HFF-Myc (cell line): Measurements from ENCODE around the gene KIF22.

Experiments used
- DNase-seq: peaks from one replicate; pipeline ENCODE4 v3.0.0-alpha.2; 2011; ENCODE audit warnings: low read depth; ENCODE audit errors: extremely low read depth
- H3K4me3 ChIP-seq: replicated peaks from 2 replicates; pipeline ENCODE4 v1.5.1; 2011; ENCODE audit warnings: low read depth, mild to moderate bottlenecking, control low read depth, low read length
- TF ChIP-seq, protein P1 (sequence below): IDR thresholded peaks from 2 replicates; pipeline ENCODE4 v1.5.1; 2012; ENCODE audit warnings: mild to moderate bottlenecking, low read depth, low read length, control low read depth; ENCODE audit errors: missing control alignments

KIF22 gene

GRCh38 chr16:29820271-29820701, 29.7 kb downstream of the KIF22 start, which contains the start of gene MVP:
TSS of gene MVP (plus strand) at chr16:29820462. CDS start at chr16:29830550, 10,088 bp downstream.
- no peak for DNase-seq
- TF ChIP-seq, protein P1, sequence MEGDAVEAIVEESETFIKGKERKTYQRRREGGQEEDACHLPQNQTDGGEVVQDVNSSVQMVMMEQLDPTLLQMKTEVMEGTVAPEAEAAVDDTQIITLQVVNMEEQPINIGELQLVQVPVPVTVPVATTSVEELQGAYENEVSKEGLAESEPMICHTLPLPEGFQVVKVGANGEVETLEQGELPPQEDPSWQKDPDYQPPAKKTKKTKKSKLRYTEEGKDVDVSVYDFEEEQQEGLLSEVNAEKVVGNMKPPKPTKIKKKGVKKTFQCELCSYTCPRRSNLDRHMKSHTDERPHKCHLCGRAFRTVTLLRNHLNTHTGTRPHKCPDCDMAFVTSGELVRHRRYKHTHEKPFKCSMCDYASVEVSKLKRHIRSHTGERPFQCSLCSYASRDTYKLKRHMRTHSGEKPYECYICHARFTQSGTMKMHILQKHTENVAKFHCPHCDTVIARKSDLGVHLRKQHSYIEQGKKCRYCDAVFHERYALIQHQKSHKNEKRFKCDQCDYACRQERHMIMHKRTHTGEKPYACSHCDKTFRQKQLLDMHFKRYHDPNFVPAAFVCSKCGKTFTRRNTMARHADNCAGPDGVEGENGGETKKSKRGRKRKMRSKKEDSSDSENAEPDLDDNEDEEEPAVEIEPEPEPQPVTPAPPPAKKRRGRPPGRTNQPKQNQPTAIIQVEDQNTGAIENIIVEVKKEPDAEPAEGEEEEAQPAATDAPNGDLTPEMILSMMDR: no peak
- H3K4me3 ChIP-seq: peak within 1 kb of the TSS; percentile 55

- peak overlapping the region; percentile 55 for H3K4me3 ChIP-seq
- no peak for DNase-seq
- TF ChIP-seq, protein P1: no peak
These were observed 30.4 kb downstream of the KIF22 start for GRCh38 chr16:29820730-29821642.

DNA sequence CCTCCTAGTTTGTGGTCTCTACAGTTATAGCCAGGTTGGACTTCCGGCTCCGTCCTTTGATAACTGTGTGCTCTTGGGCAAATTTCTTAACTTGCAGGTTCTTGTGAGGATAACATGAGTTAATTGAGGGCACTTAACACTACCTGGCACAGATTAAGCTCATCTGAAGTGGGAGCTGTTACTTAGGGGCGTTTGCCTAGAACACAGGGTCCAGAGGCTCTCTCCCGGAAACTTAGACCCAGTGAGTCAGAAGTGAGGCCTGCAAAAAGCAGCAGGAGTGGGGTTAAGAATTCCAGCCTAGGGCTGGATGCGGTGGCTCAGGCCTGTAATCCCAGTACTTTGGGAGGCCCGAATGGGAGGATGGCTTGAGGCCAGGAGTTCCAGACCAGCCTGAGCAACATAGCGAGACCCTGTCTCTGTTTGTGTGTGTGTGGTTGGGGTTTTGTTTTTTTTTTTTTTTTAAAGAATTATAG, 31.1 kb downstream of the KIF22 start:
- TF ChIP-seq, protein P1: no peak
- peak overlapping the region; percentile 55 for H3K4me3 ChIP-seq
- DNase-seq: no peak

- TF ChIP-seq, protein P1: no peak
- peak overlapping the region; percentile 23; the same call in 1 of the 2 replicates for H3K4me3 ChIP-seq
- DNase-seq: peak; percentile 72
These were observed 34.1 kb downstream of the KIF22 start for GRCh38 chr16:29824589-29825144.

DNA sequence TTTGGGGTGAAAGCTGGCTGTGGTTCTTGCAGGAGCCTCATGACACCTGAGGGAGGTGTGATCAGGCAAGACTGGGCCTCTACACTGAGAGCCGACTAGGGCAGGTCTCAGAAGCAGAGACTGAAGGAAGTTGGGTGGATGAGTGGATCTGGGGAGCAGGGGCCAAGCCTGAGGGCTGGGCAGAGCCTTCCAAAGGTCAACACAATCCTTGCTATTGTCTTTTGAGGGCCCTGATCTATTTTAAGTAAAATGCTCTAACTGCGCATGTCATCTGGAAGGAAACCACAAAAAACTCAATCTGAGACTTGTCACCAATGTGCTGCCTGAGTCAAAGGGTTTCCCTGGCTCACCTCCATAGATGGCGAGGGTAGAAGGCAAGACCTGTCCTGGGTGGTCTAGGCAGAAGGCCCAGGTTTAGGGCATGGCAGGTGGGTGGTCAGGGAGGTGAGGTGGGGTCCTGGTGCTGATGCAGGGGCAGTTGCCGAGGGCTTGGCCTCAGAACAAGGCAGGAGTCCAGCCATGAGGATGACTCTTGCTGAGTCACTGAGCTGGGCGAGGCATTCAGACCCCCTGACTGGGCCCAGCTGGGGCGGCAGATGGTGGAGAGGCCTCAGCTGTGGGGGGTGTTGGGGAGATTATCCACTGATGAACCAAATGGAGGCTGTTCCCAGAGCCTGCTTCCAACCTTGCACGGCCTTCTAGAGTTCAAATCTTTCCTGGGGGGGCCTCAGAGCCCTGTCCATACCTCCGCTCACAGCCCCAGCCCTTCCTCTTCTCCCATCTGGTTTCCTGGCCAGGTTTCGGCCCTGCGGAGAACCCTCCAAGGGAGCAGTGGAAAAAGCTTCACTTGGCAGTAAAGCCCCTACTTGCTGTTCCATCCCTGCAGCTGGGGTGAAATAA, 34.8 kb downstream of the KIF22 start:
- TF ChIP-seq, protein P1: no peak
- DNase-seq: peak; percentile 70

GRCh38 chr16:29826342-29826695, 35.8 kb downstream of the KIF22 start:
- H3K4me3 ChIP-seq: no peak overlapping the region
- TF ChIP-seq, protein P1: no peak
- DNase-seq: no peak

More for the DNA sequence above, 34.8 kb downstream of the KIF22 start:
- H3K4me3 ChIP-seq: peak overlapping the region; percentile 23
